Parathyroid adenoma (tissue), 2 donors: ENCODE results near the gene VAT1L.

ENCODE experiments used
- H2AFZ ChIP-seq: fragments of 300-600 bp; sonication (generic); one replicate; pipeline ENCODE4 v1.7.0; 2017; ENCODE audit warnings: antibody characterized with exemption, mild to moderate bottlenecking
- H3K27ac ChIP-seq: fragments of 300-600 bp; sonication (generic); one replicate; pipeline ENCODE4 v1.7.0; 2017
- H3K27me3 ChIP-seq: fragments of 300-600 bp; sonication (generic); one replicate; pipeline ENCODE4 v1.7.0; 2017; ENCODE audit warnings: low read length; ENCODE audit not compliant: control insufficient read depth, insufficient read depth
- H3K36me3 ChIP-seq: fragments of 300-600 bp; sonication (generic); one replicate; pipeline ENCODE4 v1.7.0; 2017; ENCODE audit warnings: low read length; ENCODE audit not compliant: control insufficient read depth, insufficient read depth
- H3K4me1 ChIP-seq: fragments of 300-600 bp; sonication (generic); one replicate; pipeline ENCODE4 v1.7.0; 2017; ENCODE audit warnings: control low read depth
- H3K4me2 ChIP-seq: fragments of 300-600 bp; sonication (generic); one replicate; pipeline ENCODE4 v1.7.0; 2017; ENCODE audit warnings: low read length
- H3K4me3 ChIP-seq: fragments of 300-600 bp; sonication (generic); one replicate; pipeline ENCODE4 v1.7.0; 2017; ENCODE audit warnings: low read depth, low read length
- H3K79me2 ChIP-seq: fragments of 300-600 bp; sonication (generic); one replicate; pipeline ENCODE4 v1.7.0; 2017; ENCODE audit warnings: control low read depth
- H3K9ac ChIP-seq: fragments of 300-600 bp; sonication (generic); one replicate; pipeline ENCODE4 v1.7.0; 2017; ENCODE audit warnings: mild to moderate bottlenecking
- H3K9me3 ChIP-seq: fragments of 300-600 bp; sonication (generic); one replicate; pipeline ENCODE4 v1.7.0; 2017; ENCODE audit warnings: low read length; ENCODE audit not compliant: control insufficient read depth
- CTCF ChIP-seq: fragments of 300-600 bp; sonication (generic); IDR thresholded peaks from one replicate; pipeline ENCODE4 v1.7.0; 2017; ENCODE audit warnings: antibody characterized with exemption, mild to moderate bottlenecking
- donor health status: primary hyperparathyroidism.

The VAT1L gene

DNA sequence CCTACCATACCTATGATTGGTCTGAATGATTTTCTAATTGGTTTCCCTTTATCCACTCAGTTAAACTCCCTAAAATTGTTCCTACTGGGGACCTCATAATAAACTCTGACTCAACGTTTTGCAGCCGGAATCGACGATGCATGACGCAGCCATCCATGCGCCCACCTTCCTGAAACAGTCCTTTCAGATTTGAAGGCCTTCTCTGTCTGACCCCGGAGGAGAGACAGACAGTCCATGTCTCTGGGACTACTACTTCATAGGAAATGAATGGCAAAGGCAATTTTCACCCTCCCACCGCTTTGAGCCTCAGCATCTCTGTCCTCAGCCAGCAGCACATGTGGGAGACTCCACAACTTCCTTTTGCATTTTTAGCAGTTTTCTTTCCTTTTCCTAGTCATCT, 13.5 kb downstream of the VAT1L start:
- Histone ChIP-seq H3K9me3 (no peaks in the 10 kb centered on the region), H3K4me2 (no peak overlapping the region), H3K4me1 (no peaks in the 10 kb centered on the region), H3K27me3 (no peaks in the 10 kb centered on the region), H2AFZ (no peak overlapping the region), H3K79me2 (no peaks in the 10 kb centered on the region), H3K36me3 (no peaks in the 10 kb centered on the region), H3K27ac (no peak overlapping the region), H3K9ac (no peak overlapping the region), H3K4me3 (no peak overlapping the region)
- no peak for TF ChIP-seq CTCF

GRCh38 chr16:77805398-77805797, 17.0 kb downstream of the VAT1L start:
- H3K27me3 ChIP-seq, result no peaks in the 10 kb centered on the region
- no peaks in the 10 kb centered on the region for H3K36me3 ChIP-seq
- no peaks in the 10 kb centered on the region for H3K79me2 ChIP-seq
- H2AFZ ChIP-seq, result no peak overlapping the region
- H3K4me3 ChIP-seq, result no peak overlapping the region
- no peak overlapping the region for H3K4me2 ChIP-seq
- H3K27ac ChIP-seq, result no peak overlapping the region
- no peak for TF ChIP-seq CTCF
- H3K4me1 ChIP-seq, result no peaks in the 10 kb centered on the region
- no peak overlapping the region for H3K9ac ChIP-seq
- H3K9me3 ChIP-seq, result no peaks in the 10 kb centered on the region

GRCh38 chr16:77807021-77807420, 18.7 kb downstream of the VAT1L start:
- Histone ChIP-seq H3K79me2 (no peaks in the 10 kb centered on the region), H3K27me3 (no peaks in the 10 kb centered on the region), H3K9ac (no peak overlapping the region), H3K4me1 (no peaks in the 10 kb centered on the region), H3K9me3 (no peaks in the 10 kb centered on the region), H3K36me3 (no peaks in the 10 kb centered on the region), H3K4me3 (no peak overlapping the region), H2AFZ (no peak overlapping the region), H3K27ac (no peak overlapping the region), H3K4me2 (no peak overlapping the region)
- TF ChIP-seq CTCF, result no peak

- Histone ChIP-seq H3K4me3 (no peak overlapping the region), H3K79me2 (no peaks in the 10 kb centered on the region), H3K27me3 (no peaks in the 10 kb centered on the region), H3K9me3 (no peaks in the 10 kb centered on the region), H2AFZ (no peak overlapping the region), H3K36me3 (no peaks in the 10 kb centered on the region), H3K27ac (no peak overlapping the region), H3K9ac (no peak overlapping the region), H3K4me1 (no peaks in the 10 kb centered on the region), H3K4me2 (no peak overlapping the region)
- no peak for TF ChIP-seq CTCF
These were observed 24.6 kb downstream of the VAT1L start for GRCh38 chr16:77812856-77813500.

GRCh38 chr16:77816293-77816692, 27.9 kb downstream of the VAT1L start:
- H3K9ac ChIP-seq, result no peak overlapping the region
- no peaks in the 10 kb centered on the region for H3K79me2 ChIP-seq
- no peak overlapping the region for H3K27ac ChIP-seq
- H3K4me3 ChIP-seq, result no peak overlapping the region
- TF ChIP-seq CTCF, result no peak
- no peaks in the 10 kb centered on the region for H3K27me3 ChIP-seq
- H3K4me2 ChIP-seq, result no peak overlapping the region
- H3K9me3 ChIP-seq, result no peaks in the 10 kb centered on the region
- no peaks in the 10 kb centered on the region for H3K4me1 ChIP-seq
- H2AFZ ChIP-seq, result no peak overlapping the region
- no peaks in the 10 kb centered on the region for H3K36me3 ChIP-seq
